ENCODE results near the gene CENPVL3. TPM values are rescaled to one million over a fixed set of nuclear protein-coding genes. Genes with fewer than 3 reads are reported as not detected.

The CENPVL3 gene
- total and polyA plus RNA-seq, 2 of the 4 experiments (the other 2 are of a cell fraction) = not detected

GRCh38 chrX:51569561-51569960, 49.2 kb downstream of the CENPVL3 start:
- no peaks in the 10 kb centered on the region for H3K9me1 ChIP-seq (ENCODE audit: insufficient read depth, low read length)
- H2AFZ ChIP-seq (replicated peaks; ENCODE audit: low read length, poor library complexity) = no peak overlapping the region
- WGBS, 2 experiments (ENCODE audit: extremely low coverage in 2 of 2, insufficient read length in 1 of 2) = no CpG with 5 or more reads among the region's 3 CpGs
- dilution Hi-C loops (cut with HindIII; ENCODE audit: low sequenced_read_pairs, unreplicated experiment) (no loop called here), in situ Hi-C loops (cut with MboI; ENCODE audit: low sequenced_read_pairs) (no loop called here), intact Hi-C loops (cut with micrococcal nuclease) (loop anchor here (2.0 kb wide), 1 partner anchor 73 kb away; the partner anchor contains the start of gene NUDT11)
- H4K20me1 ChIP-seq (ENCODE audit: insufficient read depth, low read length) = no peaks in the 10 kb centered on the region
- H3K23ac ChIP-seq (ENCODE audit: low read depth, low read length) = no peak overlapping the region
- CTCF ChIA-PET = no interaction called here
- no peak overlapping the region for H2BK120ac ChIP-seq (ENCODE audit: low read depth, low read length)
- TF ChIP-seq MAZ (IDR thresholded peaks at IDR 0.05; ENCODE audit: borderline replicate concordance, low read depth, low read length) = no peak
- TF ChIP-seq MXI1 (IDR thresholded peaks at IDR 0.05; ENCODE audit: borderline replicate concordance, low read depth, low read length) = no peak
- no peak for TF ChIP-seq RCOR1 (IDR thresholded peaks at IDR 0.05; ENCODE audit: insufficient replicate concordance, low read length)
- no peak for TF ChIP-seq FOS (IDR thresholded peaks at IDR 0.05; ENCODE audit: low read depth, low read length)
- no peak for TF ChIP-seq BHLHE40 (IDR thresholded peaks at IDR 0.05; ENCODE audit: low read depth, low read length)
- no peak for TF ChIP-seq USF2 (IDR thresholded peaks at IDR 0.05; ENCODE audit: low read depth, low read length)
- no peak for TF ChIP-seq RFX5 (IDR thresholded peaks at IDR 0.05; ENCODE audit: low read depth, low read length)
- no peak for TF ChIP-seq SMC3 (IDR thresholded peaks at IDR 0.05; ENCODE audit: low read depth, low read length)
- TF ChIP-seq CTCF (conservative IDR thresholded peaks at IDR 0.05; ENCODE audit: low read depth, low read length) = no peak
- TF ChIP-seq MAFK (IDR thresholded peaks at IDR 0.05; ENCODE audit: low read depth, low read length) = no peak
- TF ChIP-seq ELK1 (IDR thresholded peaks at IDR 0.05; ENCODE audit: borderline replicate concordance, low read depth, low read length) = no peak
- TF ChIP-seq POLR2A (IDR thresholded peaks at IDR 0.05; ENCODE audit: low read depth, low read length) = no peak
- no peak for TF ChIP-seq CHD1 (IDR thresholded peaks at IDR 0.05; ENCODE audit: low read depth, low read length)
- no peak for TF ChIP-seq RAD21 (IDR thresholded peaks at IDR 0.05; ENCODE audit: low read length)
- no peak for TF ChIP-seq NFE2L2 (IDR thresholded peaks at IDR 0.05; ENCODE audit: low read depth, low read length)
- TF ChIP-seq CEBPB (IDR thresholded peaks at IDR 0.05; ENCODE audit: low read depth, low read length) = no peak
- H3K27me3 ChIP-seq (ENCODE audit: control insufficient read depth, insufficient read depth, low read length) = peaks cover 2% of the 10 kb centered on the region
- no peak overlapping the region for H3K56ac ChIP-seq (ENCODE audit: extremely low read depth, insufficient read depth, low read length)
- H2BK5ac ChIP-seq (ENCODE audit: low read depth, low read length, poor library complexity, severe bottlenecking) = no peak overlapping the region
- BruUV-seq (replicated peaks) = no TSS peak
- H3K27ac ChIP-seq (ENCODE audit: insufficient read depth, low read length) = no peak overlapping the region
- H3K79me1 ChIP-seq (ENCODE audit: low read depth in 1 of 2, low read length in 2 of 2) = no peaks in the 10 kb centered on the region
- H3K36me3 ChIP-seq (ENCODE audit: control insufficient read depth, insufficient read depth, low read length) = no peaks in the 10 kb centered on the region
- H2BK20ac ChIP-seq (ENCODE audit: low read depth, low read length) = no peak overlapping the region
- H3K4me2 ChIP-seq (ENCODE audit: low read depth, low read length) = no peak overlapping the region
- no peak overlapping the region for H2AK5ac ChIP-seq (ENCODE audit: low read depth, low read length)
- no peak overlapping the region for H4K8ac ChIP-seq (ENCODE audit: low read depth in 2 of 2, low read length in 2 of 2)
- H3K4me3 ChIP-seq (ENCODE audit: insufficient read depth, low read depth, low read length) = no peak overlapping the region
- H3K9ac ChIP-seq (ENCODE audit: low read depth, low read length) = no peak overlapping the region
- H3K4me1 ChIP-seq (ENCODE audit: control insufficient read depth, insufficient read depth, low read length) = peaks cover 3% of the 10 kb centered on the region
- H3K9me3 ChIP-seq (ENCODE audit: control insufficient read depth, insufficient read depth, low read length) = no peaks in the 10 kb centered on the region
- POLR2A ChIA-PET (ENCODE audit: unreplicated experiment) = no interaction called here
- no peak overlapping the region; the same call in 1 of the 2 replicates for H3K18ac ChIP-seq (ENCODE audit: low read depth, low read length)
- no peak for DNase-seq
- no peak overlapping the region for H2BK15ac ChIP-seq (ENCODE audit: low read depth, low read length)
- no peak overlapping the region for H4K91ac ChIP-seq (ENCODE audit: insufficient read depth, low read depth, low read length)
- no peak overlapping the region for H4K5ac ChIP-seq (ENCODE audit: low read depth, low read length)
- no peak overlapping the region for H3K14ac ChIP-seq (replicated peaks; ENCODE audit: low read depth, low read length)
- H3K4ac ChIP-seq (ENCODE audit: low read depth, low read length) = no peak overlapping the region
- no peak for ATAC-seq (ENCODE audit: low read depth)
- no peak overlapping the region for H2AK9ac ChIP-seq (replicated peaks; ENCODE audit: low read depth, low read length, poor library complexity)

Data from IMR-90 (cell line).